Measurements from ENCODE around the gene ATM.

- TF ChIP-seq CTCF (IDR thresholded peaks at IDR 0.05) (no peak), POLR2A (IDR thresholded peaks at IDR 0.05) (no peak), POLR2AphosphoS5 (IDR thresholded peaks at IDR 0.05) (no peak)
Observed at GRCh38 chr11:108414958-108415357, 192.1 kb downstream of the ATM start.
